ENCODE data around the gene ARFIP1.
"Not testable (repeated sequence)": the region's sequence is repeated elsewhere in the genome, so short reads cannot be mapped to it uniquely, and the experiment has no call there.

Gene ARFIP1

DNA sequence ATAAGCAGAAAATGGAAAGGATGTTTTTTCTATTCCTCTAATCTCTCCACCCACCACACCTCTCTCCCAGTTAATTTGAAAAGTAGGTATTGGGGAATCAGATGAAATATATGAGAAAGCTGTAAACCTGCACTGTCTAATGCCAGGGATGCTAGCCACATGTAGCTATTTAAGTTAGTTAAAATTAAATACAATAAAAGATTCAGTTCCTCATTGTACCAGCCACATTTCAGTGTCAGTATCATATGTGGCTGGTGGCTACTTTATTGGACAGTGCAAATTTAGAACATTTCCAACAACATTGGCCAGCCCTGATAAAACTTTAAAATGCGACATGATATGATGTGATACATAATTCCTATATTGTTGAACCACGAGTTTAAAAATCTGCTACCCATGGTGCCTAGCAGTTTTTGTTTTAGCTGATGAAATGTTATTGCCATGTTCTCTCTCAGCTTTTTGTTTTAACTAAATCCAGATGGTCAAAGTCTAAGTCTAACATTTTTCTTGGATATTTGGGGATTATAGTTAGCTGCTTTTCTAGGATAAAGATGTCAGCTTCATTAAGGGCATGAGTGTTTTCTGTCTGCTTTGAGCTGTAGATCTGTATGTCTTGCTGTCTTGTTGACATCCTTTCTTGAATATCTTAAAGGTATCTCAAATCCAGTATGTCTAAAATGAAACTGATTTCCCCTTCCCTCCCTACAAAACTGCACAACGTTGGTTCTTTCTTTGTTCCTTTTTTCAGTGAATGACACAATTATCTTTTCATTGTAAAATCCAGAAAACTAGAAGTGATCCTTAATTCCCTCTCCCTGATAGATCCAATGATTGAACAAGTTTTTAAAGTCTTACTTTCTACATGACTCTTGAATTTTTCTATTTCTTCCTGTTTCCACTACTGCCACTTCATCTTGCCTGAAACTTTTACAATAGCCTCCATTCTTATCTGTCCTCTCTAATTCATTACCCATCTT, 6.2 kb downstream of the ARFIP1 start:
- DNase-seq = no peak

DNA sequence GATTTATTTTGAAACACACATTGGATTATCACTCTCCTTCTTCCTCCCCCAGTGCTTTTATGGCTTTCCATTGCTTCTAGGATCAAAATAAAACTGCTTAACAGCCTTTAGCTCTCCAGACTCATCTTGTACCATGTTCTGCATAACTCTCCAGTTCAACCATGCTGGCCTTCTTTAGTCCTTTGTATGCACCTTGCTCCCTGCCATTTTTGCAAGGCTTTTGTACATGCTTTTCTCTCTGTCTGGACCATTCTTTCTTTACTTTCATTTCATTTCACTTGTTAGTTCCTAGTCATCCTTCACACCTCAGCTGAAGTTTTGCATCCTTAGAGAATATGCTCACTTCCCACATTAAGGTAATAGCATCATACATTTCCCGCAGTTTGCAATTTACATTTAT, 6.9 kb downstream of the ARFIP1 start:
- no peak for DNase-seq

DNA sequence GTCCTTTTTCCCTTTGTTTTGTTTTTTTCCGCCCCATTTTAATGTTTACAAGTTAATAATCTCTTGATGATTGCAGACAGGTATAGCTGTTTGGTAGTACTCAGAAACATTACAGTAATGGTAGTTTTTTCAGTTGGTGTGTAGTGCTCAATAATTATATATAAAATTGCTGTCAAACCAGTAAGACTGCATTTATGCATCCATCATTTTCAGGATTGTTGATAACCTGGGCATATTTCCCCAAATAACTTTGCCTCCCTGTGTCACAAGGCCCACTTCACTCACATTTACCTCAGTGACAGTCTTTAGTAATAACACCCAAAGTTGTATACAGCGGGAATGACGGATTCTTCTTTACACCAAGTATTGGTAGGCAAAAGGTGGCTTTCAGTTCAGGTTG, 16.1 kb downstream of the ARFIP1 start:
- no peak for DNase-seq

DNA sequence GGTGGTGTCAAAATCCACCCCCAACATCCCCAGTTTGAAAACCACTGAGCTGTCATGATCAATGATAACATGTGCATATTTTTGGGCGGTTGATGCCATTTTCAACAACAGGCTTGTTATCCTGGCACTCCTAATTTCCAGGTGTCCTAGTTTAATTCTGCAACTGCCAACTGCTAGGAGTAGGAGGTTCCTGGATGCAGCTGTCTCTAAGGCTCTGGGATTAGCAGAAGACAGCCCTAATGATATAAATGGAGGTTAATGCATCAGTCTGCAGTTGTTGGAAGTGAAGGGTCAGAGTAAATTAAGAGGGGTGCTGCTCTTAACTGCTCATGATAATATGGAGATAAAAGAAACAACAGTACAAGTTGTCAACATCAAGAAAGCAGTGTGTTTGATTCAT, 23.8 kb downstream of the ARFIP1 start:
- no peak for DNase-seq

DNA sequence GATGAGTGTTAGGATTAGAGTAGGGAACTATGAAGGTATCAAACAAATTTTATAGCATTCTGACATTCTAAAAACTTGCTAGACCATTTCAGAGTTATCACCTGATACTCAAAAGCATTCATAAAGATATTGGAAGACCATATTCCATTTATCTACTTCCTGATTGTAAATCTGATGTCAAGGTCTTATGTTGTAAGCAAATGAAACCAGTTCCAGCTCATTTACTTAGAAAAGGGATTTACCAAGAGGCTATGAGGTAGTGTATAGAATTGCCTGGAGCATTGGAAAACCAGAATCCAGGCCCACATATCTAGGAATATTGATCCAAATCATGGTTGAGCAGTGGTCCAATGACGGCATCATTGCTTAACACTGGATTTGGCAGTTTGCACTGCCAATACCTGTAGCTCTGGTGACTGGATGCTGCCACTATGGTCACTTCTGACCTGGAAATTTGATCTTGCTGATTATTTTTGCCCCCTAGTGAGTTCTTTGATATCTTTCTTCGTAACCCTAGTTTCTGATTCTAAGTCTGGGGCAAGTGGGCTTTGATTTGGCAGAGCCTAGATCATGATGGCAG, 25.4 kb downstream of the ARFIP1 start:
- DNase-seq = no peak

DNA sequence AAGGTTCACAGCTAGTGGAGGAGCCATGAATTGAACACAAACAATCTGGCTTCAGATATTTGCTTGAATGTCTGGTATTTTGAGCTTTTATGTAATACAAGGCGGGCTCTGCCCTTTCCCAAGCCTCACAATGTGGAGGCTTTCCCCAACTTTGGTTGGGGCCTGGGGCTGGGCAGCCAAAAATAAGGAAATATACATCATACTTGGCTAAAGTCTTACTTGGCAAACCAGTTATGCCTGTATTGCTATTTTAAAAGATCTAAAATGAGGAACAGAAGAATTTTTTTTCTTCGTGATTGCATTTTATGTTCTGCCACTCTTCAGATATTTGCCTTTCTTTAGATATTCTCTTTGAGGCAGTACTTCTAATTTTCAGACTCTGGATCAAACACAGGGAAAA, 26.1 kb downstream of the ARFIP1 start:
- no peak for DNase-seq

DNA sequence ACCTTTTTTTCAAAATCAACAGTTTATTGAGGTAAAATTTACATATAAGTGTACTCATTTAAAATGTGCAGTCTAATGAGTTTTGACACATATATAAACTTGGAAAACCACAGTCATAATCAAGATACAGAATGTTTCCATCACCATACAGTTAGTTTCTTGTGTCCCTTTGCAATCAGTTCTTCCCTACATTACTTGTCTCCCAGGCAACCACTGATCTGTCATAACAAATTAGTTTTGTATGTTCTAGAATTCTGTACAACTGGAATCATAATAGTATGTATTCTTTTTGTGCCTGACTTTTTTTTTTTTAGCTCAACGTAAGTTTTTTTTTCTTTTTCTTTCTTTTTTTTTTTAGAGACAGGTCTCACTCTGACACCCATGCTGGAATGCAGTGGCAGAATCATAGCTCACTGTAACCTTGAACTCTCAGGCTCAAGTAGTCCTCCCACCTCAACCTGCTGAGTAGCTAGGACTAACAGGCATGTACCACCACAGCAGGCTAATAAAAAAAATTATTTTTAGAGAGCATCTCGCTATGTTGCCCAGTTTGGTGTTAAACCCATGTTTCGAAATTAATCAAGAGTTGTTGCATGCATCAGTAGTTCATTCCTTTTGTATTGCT, 26.9 kb downstream of the ARFIP1 start:
- no peak for DNase-seq

DNA sequence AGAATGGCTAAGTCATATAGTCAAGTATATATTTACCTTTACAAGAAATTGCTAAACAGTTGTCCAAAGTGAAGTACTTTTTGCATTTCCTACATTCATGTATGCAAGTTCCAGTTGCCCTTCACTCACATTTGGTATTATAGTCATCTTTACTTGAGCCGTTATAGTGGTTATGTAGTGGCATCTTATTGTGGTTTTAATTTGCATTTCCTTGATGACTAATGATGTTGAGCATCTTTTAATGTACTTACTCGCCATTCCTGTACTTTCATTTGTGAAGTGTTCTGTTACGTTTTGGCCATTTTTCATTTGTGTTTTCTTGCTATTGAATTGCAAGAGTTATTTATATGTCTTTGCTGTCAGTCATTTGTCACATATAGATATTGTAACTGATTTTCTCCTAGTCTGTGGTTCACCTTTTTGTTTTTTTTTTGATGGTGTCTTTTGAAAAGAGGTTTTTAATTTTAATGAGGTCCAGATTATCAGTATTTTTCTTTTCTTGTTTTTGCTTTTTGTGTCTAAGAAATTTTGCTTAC, 27.6 kb downstream of the ARFIP1 start:
- DNase-seq = no peak

DNA sequence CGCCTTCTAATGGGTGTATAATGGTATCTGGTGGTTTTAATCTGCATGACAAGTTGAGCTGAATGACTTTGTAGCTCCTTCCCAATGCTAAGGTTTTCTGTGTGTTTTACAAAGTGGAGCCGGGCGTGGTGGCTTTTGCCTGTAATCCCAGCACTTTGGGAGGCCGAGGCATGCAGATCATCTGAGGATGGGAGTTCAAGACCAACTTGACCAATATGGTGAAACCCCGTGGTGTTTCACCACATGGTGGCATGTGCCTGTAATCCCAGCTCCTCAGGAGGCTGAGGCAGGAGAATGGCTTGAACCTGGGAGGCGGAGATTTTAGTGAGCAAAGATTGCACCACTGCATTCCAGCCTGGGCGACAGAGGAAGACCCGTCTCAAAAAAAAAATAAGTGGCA, 28.9 kb downstream of the ARFIP1 start:
- no peak for DNase-seq

DNA sequence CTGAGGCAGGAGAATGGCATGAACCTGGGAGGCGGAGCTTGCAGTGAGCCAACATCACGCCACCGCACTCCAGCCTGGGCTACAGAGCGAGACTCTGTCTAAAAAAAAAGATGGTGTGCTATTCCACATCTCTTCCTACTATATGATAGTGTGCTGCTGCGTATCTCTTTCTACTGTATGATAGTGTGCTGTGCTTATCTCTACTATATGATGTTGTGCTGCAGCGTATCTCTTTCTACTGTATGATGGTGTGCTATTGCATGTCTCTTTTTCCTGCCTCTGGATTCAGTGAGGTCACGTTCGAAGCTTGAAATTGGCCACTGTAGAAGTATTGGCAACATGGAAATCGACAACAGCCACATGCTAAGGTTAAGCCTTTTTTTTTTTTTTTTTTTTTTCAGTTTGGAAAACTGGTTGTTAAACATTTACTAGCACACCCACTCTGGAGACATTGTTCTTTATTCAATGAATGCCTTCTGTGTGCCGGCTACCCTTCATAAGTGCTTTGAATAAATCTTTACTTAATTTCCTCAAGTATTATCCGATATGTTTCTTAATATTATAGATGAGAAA, 31.0 kb downstream of the ARFIP1 start:
- no peak for DNase-seq

DNA sequence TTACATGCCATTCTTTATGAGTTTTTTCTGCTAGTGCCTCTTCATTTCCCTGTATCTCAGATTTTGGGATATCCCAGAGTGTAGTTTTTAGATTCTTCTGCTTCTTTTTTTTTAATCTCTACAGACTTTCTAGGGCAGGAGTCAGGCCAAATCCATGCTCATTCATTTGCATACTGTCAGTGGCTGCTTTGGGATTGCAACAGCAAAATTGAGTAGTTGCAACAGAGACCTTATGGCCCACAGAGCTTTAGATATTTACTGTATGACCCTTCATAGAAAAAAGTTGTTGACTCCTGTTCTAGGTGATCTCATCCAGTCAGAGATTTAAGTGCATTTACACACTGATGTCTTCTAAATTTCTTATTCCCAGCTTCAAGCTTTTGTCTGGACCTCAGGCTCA, 35.3 kb downstream of the ARFIP1 start:
- DNase-seq = no peak

DNA sequence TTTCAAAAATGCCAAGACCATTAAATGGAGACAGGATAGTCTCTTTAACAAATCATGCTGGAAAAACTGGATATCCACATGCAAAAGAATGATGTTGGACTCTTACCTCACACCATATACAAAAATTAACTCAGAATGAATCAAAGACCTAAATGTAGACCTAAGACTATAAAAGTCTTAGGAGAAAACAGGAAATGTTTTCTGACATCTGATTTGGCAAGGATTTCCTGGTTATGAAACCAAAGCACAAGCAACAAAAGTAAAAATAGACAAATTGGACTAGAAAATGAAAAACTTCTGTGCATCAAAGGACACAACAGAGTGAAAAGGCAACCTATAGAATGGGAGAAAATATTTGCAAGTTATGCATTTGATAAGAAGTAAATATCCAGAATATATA, 37.6 kb downstream of the ARFIP1 start:
- no peak for DNase-seq

DNA sequence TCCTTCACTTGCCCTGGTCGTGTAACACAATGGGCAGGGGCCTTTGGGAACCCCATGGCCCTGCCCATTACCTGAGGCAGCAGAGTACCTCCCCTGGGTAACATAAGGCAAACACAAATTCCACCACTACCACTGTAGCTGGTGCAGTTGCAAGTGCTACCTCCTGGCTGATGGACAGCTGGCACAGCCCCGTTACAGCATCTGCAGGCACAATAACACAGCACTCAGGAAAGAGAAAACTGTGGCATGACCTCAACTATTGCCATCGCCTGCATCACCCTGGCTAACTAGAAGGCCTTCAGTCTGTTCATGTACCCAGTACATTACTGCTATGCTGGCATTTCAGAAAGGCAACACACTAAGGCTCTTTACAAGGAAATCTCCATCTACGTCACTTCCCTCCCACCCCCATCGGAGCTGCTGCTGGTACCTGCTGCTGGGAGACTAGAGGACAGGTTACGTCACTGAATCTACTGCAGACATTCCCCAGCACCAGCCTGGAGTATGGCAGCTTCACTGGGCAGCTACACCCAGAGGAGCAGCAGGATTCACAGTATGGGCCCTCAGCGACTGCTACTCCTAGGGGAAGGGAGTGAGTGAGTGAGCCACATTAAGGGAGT, 39.4 kb downstream of the ARFIP1 start:
- DNase-seq = no peak

DNA sequence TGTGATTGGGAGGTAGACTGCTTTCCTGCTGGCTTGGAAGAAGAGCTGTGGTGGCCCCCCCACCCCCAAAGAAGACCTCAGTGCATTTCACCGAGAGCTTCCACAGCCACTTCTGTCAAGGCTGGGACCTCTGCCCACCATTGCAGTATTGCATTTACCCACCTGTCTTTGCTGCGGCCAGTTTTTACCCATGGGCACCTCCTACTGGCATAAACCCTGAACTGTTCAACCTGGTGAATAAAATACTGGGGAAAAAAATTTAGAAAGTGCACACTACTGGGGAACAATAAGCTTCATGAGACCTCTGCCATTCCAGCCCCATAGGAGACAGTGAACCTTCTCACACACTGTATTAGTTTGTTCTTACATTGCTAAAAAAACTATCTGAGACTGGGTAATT, 40.3 kb downstream of the ARFIP1 start:
- no peak for DNase-seq

DNA sequence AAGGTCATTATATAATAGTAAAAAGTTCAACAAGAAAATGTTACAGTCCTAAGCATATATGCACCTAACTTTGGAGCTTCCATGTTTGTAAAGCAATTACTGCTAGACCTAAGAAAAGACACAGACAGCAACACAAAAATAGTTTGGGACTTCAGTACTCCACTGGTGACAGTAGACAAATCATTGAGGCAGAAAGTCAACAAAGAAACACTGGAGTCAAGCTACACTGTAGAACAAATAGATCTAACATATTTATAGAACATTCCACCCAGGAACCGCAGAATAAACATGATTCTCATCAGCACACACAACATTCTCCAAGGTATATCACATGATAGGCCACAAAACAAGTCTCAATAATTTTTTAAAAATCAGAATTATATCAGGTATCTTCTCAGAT, 42.6 kb downstream of the ARFIP1 start:
- DNase-seq = no peak

DNA sequence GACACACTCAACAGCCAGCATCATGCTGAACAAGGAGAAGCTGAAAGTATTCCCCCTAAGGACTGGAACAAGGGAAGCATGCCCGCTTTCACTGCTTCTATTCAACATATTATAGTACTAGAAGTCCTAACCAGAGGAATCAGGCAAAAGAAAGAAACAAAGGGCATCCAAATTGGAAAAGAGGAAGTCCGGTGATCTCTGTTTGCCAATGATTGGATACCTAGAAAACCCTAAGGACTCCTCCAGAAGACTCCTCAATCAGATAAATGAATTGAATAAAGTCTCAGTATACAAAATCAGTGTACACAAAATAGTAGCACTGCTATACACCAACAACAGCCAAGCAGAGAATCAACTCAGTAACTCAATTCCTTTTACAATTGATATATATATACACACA, 44.8 kb downstream of the ARFIP1 start:
- no peak for DNase-seq

DNA sequence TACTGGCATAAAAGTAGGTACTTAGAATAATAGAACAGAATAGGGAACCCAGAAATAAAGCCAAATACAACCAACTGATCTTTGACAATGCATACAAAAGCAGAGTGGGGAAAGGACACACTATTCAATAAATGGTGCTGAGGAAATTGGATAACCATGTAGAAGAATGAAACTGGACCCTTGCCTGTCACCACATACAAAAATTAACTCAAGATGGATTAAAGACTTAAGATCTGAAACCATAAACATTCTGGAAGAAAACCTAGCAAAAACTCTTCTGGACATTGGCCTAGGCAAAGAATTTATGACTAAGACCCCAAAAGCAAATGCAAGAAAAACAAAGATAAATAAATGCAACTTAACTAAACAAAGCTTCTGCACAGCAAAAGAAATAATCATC, 45.6 kb downstream of the ARFIP1 start:
- DNase-seq = no peak

DNA sequence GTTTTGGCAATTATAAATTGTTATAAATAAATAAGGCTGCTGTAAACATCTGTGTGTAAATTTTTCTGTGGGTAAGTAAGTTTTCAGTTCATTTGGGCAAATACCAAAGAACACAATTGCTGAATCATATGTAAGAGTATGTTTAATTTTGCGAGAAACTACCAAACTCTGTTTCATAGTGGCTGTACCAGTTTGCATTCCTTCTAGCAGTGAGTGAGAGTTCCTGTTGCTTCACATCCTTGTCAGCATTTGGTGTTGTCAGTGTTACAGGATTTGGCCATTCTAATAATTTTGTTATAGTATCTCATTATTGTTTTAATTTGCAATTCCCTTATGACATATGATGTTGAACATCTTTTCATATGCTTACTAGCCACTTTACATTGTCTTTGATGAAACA, 48.4 kb downstream of the ARFIP1 start:
- no peak for DNase-seq

DNA sequence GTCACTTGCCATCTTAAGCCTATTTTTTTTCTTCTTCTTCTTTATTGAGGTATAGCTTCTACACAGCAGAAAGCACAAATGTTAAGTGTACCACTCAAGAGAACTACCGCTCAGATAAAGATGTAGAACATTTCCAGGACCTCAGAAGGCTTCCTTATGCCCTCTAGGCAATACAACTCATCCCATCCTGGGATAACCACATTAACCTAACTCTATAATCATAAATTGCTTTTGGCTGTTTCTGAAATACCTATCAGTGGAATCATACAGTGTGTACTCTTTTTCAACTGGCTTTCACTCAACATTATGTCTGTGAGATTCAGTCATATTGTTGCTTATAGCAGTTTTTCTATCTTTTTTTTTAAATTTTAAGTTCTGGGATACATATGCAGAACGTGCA, 51.7 kb downstream of the ARFIP1 start:
- DNase-seq = no peak

DNA sequence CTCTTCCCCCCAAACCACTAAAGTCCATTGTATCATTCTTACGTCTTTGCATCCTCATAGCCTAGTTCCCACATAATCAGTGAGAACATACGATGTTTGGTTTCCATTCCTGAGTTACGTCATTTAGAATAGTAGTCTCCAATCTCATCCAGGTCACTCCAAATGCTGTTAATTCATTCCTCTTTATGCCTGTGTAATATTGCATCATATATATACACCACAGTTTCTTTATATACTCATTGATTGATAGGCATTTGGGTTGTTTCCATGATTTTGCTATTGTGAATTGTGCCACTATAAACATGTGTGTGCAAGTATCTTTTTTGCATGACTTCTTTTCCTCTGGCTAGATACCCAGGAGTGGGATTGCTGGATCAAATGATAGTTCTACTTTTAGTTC, 57.2 kb downstream of the ARFIP1 start:
- no peak for DNase-seq

DNA sequence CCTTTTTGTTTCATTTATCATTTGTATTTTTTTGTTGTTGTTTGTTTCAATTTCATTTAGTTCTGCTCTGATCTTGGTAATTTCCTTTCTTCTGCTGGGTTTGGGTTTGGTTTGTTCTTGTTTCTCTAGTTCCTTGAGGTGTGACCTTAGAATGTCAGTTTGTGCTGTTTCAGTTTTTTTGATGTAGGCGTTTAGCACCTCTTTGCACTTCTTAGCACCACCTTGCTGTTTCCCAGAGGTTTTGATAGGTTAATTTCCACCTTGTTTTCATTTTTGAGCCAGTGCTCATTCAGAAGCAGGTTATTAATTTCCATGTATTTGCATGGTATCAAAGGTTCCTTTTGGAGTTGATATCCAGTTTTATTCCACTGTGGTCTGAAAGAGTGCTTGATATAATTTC, 60.0 kb downstream of the ARFIP1 start:
- DNase-seq = not testable (repeated sequence)

DNA sequence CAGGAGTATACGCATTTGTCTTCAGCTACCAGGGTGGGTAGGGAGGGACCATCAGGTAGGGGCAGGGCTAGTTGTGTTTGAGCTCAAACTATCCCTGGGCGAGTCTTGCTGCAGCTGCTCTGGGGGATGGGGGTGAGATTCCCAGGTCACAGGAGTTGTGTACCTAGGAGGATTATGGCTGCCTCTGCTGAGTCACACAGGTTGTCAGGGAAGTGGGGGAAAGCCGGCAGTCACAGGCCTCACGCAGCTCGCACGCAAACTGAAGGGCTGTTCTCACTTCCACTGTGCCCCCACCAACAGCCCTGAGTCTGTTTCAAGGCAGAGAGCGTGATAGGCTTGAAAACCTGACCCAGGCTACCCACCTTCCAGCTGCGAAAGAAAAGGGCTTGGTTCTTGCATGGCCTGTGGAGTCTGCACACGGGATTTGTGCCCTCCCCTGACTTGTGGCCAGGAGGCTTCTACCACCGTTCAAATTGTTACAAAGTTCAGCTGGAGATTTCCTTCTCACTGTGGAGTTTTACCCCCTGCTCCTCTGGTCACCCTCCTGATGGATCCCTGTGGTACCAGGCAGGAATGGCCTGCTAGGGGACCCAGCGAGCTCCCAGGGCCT, 63.8 kb downstream of the ARFIP1 start:
- no peak for DNase-seq

DNA sequence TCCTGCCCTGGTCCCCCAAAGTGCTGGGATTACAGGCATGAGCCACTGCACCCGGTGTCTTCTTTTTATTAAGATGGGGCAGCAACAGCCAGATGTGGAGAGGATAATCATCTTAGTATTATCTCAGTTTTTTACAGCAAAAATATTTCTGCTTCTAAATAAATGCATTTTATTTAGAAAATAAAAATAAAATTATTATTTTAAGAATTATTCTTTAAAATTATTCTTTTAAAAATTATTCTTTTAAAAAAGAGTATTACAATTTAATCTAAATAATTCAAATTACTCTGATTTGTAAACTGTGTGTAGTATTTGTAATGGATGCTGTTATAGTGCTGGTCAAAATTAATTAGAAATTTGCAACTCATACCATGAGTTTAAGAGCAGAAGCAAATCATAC, 67.6 kb downstream of the ARFIP1 start:
- no peak for DNase-seq

All from NCI-H2227 treated with DMSO at 0.1 percent for 48 hours (cell line).